ENCODE data around the gene ZNF600.
"Not testable (repeated sequence)": the region's sequence is repeated elsewhere in the genome, so short reads cannot be mapped to it uniquely, and the experiment has no call there.

The ZNF600 gene

GRCh38 chr19:52741371-52741770 is 45.2 kb downstream of the ZNF600 start:
- not testable (repeated sequence) for DNase-seq

DNA sequence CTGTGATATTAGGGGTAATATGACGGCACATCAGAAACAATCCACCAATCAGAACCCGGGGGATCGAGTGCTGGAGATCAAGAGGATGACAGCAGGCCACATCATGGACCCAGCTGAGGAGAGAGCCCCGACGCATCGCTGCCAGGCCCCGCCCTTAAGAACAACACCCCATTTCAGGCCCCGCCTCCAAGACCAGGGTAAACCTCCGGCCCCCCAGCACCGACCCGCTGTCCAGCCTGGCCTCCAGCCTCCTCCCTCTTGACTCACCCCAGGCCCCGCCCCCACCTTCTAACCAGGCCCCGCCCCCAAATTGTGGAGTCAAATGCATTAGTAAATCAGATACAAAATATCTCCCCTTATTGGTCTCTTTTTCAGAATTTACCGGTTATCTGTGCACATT is 47.0 kb downstream of the ZNF600 start:
- no peak for DNase-seq

GRCh38 chr19:52735734-52736133 is 50.9 kb downstream of the ZNF600 start:
- DNase-seq, result no peak

DNA sequence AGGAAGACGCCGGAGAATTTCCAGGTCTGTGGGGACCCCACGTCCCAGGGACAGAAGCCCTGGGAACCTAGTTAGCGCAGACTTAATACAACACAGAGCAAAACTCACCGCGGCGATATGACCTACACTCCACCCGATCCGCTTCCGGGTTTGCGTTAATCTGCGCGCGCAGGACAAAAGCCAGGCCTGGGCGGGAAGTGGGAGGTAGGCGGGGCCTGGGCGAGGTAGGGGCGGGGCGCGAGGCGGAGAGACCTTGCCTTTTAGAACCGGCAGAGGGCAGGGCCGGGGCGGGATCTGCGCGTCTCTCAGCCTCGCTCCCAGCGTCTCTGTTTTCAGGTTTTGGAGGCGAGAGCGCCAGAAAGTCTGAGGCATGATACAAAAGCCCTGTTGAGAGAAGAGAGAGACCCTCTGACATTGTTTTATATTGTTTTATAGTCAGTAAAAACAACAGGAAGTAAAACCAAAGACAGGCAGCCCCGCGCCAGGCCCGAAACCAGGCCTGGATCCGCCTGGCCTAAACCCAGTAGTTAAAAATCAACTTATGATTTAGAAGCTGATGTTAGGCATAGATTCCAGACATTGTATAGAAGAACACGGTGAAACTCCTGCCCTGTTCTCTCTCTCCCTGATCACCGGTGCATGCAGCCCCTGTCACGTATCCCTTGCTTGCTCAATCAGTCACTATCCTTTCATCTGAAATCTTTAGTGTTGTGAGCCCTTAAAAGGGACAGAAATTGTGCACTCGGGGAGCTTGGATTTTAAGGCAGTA is 51.5 kb downstream of the ZNF600 start, which contains the start of gene ZNF611:
Gene ZNF611 (minus strand): TSS at position 152 of the 769 bp plus-strand sequence. CDS start 19,150 bp downstream, outside the sequence.
- DNase-seq, result peak; percentile 87 to 96

DNA sequence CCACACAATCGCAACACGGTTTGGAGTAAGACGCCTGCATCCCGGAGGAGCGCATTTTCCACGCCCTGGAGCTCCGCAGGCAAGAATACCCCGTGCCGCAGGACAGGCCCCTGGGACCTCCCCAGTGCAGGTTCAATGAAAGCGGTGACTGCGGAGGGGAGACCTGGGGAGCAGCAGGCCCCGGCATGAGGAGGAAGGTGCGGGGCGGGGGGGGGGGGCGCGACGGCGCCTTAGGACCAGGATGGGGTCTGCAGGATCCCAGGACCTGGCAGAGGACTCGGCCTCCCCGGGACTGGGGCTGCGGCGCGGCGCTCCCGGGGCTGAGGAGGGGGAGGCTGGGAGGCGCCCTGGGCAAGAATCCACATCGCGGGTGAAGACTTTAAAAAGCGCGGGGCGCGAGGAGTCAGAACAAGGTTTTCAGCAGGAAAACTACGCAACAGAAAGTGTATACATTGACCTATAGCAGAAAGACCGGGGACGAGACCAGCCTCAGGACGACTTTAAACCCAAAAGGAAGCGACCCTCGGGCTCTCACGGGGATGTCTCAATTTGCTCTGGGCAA is 52.2 kb downstream of the ZNF600 start:
- no peak for DNase-seq

DNA sequence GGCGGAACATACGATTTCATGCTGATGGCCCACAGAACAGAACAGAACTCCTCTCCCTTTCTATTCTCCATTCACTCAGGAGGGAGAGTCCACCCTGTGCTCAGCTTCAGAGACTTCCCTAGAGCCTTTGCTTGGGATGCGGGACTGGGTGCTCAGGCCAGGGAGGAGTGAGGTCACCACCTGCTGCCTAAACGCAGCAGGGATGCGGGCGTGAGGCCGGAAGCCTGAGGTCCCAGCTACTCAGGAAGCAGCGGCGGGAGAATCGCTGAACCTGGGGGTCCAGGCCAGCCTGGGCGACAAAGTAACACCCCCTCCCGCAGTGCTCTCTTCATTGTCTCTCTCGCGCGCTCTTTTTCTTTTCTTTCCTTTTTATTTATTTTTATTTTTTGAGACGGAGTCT is 60.5 kb downstream of the ZNF600 start:
- DNase-seq, result not testable (repeated sequence)

- DNase-seq, result no peak
Measured at GRCh38 chr19:52725528-52725961, 61.0 kb downstream of the ZNF600 start.

DNA sequence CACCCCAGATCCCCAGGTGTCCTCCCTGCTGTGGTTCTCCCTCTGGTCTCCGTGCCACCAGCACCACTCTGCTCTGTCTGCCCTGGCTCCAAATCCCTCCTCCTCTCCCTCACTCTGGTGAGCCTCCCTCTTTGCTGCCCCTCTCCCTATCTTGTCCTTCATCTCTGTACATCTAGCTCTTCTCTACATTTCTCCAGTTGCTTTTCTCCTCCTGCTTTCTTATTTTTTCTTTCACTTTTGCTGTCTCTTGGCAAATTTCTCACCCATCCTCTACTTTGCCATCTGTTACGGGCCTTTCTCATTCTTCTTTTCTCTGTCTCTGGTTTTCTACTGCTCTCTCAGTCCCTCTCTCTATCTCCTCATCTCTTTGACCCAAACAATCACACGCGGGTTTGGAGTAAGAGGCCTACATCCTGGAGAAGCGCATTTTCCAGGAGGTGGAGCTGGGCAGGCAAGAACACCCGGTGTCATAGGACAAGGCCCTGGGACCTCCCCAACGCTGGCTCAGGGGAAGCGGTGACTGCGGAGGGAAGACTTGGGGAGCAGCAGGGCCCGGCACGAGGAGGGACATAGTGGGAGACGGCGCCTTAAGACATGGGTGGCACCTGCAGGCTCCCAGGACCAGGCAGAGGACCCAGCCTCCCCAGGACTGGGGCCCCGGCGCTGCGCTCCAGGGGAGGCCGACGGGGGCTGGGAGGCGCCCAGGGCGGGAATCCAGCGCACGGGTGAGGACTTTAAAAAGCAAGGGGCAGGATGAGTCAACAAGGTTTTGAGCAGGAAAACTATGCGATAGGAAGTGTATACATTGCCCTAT is 61.7 kb downstream of the ZNF600 start:
- DNase-seq, result no peak

DNA sequence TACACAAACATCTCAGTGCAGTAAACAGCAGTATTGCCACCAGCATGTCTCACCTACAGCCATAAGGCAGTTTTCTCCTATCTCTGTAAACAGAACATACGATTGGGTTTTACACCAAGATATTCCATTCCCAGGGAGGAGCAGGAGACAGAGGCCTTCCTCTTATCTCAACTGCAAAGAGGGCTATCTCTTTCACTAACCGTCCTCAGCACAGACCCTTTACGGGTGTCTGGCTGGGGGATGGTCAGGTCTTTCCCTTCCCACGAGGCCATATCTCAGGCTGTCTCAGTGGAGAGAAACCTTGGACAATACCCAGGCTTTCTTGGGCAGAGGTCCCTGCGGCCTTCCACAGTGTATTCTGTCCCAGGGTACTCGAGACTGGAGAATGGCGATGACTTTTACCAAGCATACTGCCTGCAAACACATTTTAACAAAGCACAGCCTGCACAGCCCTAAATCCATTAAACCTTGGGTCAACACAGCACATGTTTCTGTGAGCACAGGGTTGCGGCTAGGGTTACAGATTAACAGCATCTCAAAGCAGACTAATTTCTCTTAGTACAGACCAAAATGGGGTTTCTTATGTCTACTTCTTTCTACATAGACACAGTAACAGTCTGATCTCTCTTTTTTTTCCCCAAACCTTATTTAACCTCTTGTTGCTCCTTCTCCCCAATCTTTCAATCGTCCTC is 62.5 kb downstream of the ZNF600 start:
- not testable (repeated sequence) for DNase-seq

DNA sequence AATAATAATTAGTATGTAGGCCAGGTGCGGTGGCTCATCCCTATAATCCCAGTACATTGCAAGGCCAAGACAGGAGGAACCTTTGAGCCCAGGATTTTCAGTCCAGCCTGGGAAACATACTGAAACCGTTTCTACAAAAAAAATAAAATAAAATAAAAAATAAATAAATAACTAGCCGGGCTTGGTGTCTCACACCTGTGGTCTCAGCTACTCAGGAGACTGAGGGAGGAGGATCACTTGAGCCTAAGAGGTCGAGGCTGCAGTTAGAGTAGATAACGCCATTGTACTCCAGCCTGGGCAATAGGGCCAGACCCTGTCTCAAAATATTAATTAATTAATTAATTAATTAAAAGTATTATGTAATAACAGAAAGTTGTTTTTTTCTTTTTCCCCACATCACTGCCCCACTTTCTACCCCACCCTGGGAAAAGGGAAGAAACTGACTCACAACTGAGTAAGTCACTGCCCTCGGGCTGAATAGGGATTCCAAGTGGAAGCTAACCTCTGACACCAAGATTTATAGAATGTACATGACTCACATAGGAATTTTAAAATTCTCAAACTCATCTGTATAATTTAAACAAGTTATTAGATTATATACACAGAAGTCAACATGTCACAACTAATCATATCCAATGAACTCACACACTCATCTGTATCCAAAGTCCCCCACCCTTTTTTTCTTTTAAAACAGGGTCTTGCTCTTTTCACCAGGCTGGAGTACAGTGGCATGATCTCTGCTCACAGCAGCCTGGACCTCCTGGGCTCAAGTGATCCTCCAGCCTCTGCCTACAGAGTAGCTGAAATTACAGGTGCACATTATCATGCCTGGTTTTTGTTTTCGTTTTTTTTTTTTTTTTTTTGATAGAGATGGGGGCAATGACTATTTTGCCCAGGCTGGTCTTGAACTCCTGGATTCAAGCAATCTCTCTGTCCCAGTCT is 64.3 kb downstream of the ZNF600 start:
- DNase-seq, result no peak

GRCh38 chr19:52720541-52720940 is 66.0 kb downstream of the ZNF600 start:
- not testable (repeated sequence) for DNase-seq

- DNase-seq, result no peak
Measured at GRCh38 chr19:52716522-52716921, 70.1 kb downstream of the ZNF600 start.

DNA sequence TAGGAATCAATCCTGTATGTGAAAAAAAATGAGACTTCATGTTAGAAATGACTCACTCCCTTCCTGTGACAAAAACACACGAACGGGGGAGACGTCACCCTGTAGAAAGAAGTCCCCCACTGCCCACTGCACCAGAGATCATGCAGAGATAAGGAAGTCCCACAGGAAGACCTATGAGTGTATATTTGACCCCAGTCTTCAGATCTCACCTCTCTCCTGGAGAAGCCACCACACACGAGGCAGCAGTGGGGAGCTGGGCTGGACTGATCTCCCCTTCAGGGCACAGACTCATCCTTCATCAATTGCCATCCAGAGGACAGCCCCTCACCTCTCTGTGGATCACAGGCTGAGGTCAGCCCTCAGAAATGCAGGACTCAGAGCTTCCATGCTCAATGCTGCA is 70.7 kb downstream of the ZNF600 start:
- DNase-seq, result peak in 1 of 2 donors; percentile 59

- DNase-seq, result not testable (repeated sequence)
Measured at GRCh38 chr19:52715330-52715729, 71.3 kb downstream of the ZNF600 start.

Data from bone marrow (tissue), 2 donors.